BLaER1 (cell line): Measurements from ENCODE around the gene DUSP28.
A peak's percentile ranks its signal among the peaks of the same experiment; 100 is the strongest.
"Not testable (repeated sequence)": the region's sequence is repeated elsewhere in the genome, so short reads cannot be mapped to it uniquely, and the experiment has no call there.

Experiments used
- H3K27ac ChIP-seq: shearing (Covaris generic); formaldehyde crosslinking; 2 replicates; pipeline ENCODE4 v1.8.1; 2022
- H3K27me3 ChIP-seq: shearing (Covaris generic); formaldehyde crosslinking; 2 replicates; pipeline ENCODE4 v1.8.1; 2022
- H3K36me3 ChIP-seq: shearing (Covaris generic); formaldehyde crosslinking; 2 replicates; pipeline ENCODE4 v1.8.1; 2022
- H3K4me1 ChIP-seq: shearing (Covaris generic); formaldehyde crosslinking; 2 replicates; pipeline ENCODE4 v1.8.1; 2022
- H3K4me2 ChIP-seq: shearing (Covaris generic); formaldehyde crosslinking; 2 replicates; pipeline ENCODE4 v1.8.1; 2022
- H3K4me3 ChIP-seq: shearing (Covaris generic); formaldehyde crosslinking; 2 replicates; pipeline ENCODE4 v1.8.1; 2022
- H3K9ac ChIP-seq: shearing (Covaris generic); formaldehyde crosslinking; 2 replicates; pipeline ENCODE4 v1.8.1; 2022
- H3K9me3 ChIP-seq: shearing (Covaris generic); formaldehyde crosslinking; 2 replicates; pipeline ENCODE4 v1.8.1; 2022
- H4K20me1 ChIP-seq: shearing (Covaris generic); formaldehyde crosslinking; 2 replicates; pipeline ENCODE4 v1.8.1; 2022
- Cebpa-rat ChIP-seq: shearing (Covaris generic); IDR thresholded peaks from 2 replicates; pipeline ENCODE4 v1.8.1; 2022

DUSP28 gene

DNA sequence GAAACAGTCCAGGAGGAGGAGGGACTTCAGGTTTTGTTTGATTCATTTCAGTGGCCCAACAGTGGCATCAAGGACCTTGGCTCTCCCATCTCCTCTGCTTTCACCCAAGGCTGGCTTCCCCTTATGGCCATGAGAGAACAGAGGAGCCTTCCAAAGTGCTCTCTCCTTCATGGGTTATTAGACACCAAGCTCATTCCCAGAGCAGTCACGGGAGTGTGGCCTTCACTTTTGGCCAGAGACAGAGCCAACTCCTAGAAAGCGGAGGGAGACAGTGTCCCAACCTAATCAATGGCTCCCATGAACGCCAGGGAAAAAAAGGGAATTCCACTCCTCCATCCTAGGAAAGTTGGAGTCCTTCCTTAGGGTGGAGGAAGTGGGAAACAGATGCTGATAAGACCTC is 871 bp upstream of the DUSP28 start:
- Histone ChIP-seq H4K20me1 (peaks cover 44% of the 10 kb centered on the region; the same call in 1 of the 2 replicates), H3K27me3 (no peaks in the 10 kb centered on the region), H3K4me2 (peak overlapping the region; percentile 92), H3K27ac (peak overlapping the region; percentile 99), H3K9me3 (no peaks in the 10 kb centered on the region), H3K9ac (peak overlapping the region; percentile 99), H3K4me3 (peak overlapping the region; percentile 87), H3K4me1 (peaks cover 78% of the 10 kb centered on the region), H3K36me3 (peaks cover 64% of the 10 kb centered on the region)
- TF ChIP-seq Cebpa-rat = no peak

DNA sequence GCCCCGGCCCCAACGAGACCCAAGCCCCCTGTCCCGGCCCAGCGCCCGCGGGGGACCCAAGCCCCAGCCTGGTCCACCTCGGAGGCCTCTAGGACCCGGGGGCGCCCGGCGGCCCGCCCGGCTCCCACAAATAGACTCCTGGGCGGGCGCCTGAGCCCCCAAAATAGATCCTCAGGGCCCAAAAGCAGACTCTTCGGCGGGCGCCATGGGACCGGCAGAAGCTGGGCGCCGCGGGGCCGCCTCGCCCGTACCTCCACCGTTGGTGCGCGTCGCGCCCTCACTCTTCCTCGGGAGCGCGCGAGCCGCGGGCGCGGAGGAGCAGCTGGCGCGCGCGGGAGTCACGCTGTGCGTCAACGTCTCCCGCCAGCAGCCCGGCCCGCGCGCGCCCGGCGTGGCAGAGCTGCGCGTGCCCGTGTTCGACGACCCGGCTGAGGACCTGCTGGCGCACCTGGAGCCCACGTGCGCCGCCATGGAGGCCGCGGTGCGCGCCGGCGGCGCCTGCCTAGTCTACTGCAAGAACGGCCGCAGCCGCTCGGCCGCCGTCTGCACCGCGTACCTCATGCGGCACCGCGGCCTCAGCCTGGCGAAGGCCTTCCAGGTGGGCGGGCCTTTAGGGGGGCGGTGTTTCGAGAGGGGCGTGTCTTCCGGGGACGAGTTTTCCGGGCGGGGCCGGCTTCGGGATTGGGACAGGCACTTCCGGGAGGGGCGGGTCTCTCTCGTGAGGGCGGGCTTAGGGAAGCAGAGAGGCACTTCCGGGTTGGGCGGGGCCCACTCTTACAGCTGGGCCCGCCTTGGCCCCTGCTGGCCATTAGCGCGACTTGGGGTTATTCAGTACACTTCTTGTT is 545 bp downstream of the DUSP28 start:
- Histone ChIP-seq H3K4me2 (peak overlapping the region; percentile 99), H3K4me1 (peaks cover 78% of the 10 kb centered on the region), H3K27me3 (no peaks in the 10 kb centered on the region), H4K20me1 (peaks cover 34% of the 10 kb centered on the region; the same call in 1 of the 2 replicates), H3K27ac (peak overlapping the region; percentile 99), H3K9me3 (no peaks in the 10 kb centered on the region), H3K4me3 (peak overlapping the region; percentile 87), H3K9ac (peak overlapping the region; percentile 99), H3K36me3 (peaks cover 50% of the 10 kb centered on the region)
- TF ChIP-seq Cebpa-rat = no peak

DNA sequence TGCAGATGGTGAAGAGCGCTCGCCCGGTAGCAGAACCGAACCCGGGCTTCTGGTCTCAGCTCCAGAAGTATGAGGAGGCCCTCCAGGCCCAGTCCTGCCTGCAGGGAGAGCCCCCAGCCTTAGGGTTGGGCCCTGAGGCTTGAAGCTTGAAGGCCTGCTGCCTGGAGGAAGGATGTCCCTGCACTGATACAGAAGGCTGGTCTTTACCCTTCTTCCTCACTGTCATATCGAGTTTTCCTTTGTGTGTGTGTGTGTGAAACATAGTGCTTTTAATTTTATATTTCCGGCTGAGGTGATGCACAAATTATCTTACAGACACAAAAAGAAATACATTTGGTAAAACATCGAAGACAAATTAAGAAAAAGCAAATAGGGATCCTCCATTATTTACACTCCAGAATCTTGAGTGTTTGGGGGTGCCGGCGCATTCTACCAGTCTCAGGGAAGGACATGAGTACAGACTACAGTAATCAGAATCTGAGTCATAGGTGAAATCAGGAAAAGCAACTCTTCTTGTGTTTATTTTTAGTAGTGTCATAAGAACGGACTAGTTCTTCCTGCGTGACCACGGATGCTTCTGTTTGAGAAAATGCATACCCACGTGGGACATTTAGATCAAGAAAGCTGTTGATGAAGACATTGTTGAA is 1.3 kb downstream of the DUSP28 start:
- Histone ChIP-seq H3K27ac (peak overlapping the region; percentile 99), H3K4me1 (peaks cover 76% of the 10 kb centered on the region)

GRCh38 chr2:240563231-240563630 is 3.1 kb downstream of the DUSP28 start:
- H3K4me1 ChIP-seq = peaks cover 78% of the 10 kb centered on the region

More for the DNA sequence above, 1.3 kb downstream of the DUSP28 start:
- Histone ChIP-seq H3K36me3 (peaks cover 43% of the 10 kb centered on the region), H4K20me1 (peaks cover 27% of the 10 kb centered on the region; the same call in 1 of the 2 replicates), H3K4me2 (peak overlapping the region; percentile 99), H3K27me3 (no peaks in the 10 kb centered on the region), H3K9me3 (no peaks in the 10 kb centered on the region), H3K4me3 (peak overlapping the region; percentile 87), H3K9ac (peak overlapping the region; percentile 99)
- no peak for TF ChIP-seq Cebpa-rat

DNA sequence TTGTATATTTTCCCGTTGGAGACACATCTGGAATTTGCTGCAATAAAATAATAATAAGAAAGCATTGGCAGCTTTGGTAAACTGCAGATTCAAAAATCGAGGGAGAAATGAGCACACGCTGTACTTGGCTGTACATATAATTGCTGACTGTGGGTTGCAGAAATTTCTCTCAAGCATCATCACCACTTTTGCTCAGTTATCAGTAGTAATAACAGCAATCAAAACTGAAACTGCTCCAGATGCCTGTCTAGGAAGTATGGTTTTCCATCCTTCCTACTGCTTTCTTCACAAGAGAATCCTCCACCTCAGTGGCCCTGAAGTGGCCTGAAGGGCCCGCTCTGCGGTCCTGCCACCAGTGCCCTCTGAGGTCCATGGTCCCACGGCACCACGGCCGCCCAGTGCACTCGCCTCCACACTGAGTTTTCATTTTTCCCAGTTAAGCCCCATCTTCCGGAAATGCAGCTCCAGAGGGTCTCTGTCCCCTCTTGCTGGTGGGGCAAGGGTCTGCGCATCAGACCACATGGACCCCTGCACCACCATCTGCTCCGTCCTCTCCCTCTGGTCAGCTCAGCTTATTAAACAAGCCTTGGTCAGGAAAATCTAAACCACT is 3.9 kb downstream of the DUSP28 start:
- Histone ChIP-seq H3K9me3 (no peaks in the 10 kb centered on the region), H3K9ac (peak overlapping the region; percentile 84; the same call in 1 of the 2 replicates), H3K4me2 (peak overlapping the region; percentile 99), H3K27me3 (no peaks in the 10 kb centered on the region), H3K36me3 (peaks cover 18% of the 10 kb centered on the region), H3K4me3 (no peak overlapping the region; the same call in 1 of the 2 replicates), H3K27ac (peak overlapping the region; percentile 94), H3K4me1 (peaks cover 69% of the 10 kb centered on the region), H4K20me1 (peaks cover 7% of the 10 kb centered on the region)
- no peak for TF ChIP-seq Cebpa-rat

More at GRCh38 chr2:240563231-240563630, 3.1 kb downstream of the DUSP28 start:
- not testable (repeated sequence) for H3K27me3 ChIP-seq, H3K9me3 ChIP-seq, H3K9ac ChIP-seq
- peak overlapping the region; percentile 87; the same call in 1 of the 2 replicates for H3K4me3 ChIP-seq
- H3K4me2 ChIP-seq = peak overlapping the region; percentile 99
- 0 out of 2 replicates have a peak overlapping the region, but pooled peaks have one; percentile 99 for H3K27ac ChIP-seq
- peaks cover 12% of the 10 kb centered on the region; the same call in 1 of the 2 replicates for H4K20me1 ChIP-seq
- peaks cover 26% of the 10 kb centered on the region for H3K36me3 ChIP-seq

DNA sequence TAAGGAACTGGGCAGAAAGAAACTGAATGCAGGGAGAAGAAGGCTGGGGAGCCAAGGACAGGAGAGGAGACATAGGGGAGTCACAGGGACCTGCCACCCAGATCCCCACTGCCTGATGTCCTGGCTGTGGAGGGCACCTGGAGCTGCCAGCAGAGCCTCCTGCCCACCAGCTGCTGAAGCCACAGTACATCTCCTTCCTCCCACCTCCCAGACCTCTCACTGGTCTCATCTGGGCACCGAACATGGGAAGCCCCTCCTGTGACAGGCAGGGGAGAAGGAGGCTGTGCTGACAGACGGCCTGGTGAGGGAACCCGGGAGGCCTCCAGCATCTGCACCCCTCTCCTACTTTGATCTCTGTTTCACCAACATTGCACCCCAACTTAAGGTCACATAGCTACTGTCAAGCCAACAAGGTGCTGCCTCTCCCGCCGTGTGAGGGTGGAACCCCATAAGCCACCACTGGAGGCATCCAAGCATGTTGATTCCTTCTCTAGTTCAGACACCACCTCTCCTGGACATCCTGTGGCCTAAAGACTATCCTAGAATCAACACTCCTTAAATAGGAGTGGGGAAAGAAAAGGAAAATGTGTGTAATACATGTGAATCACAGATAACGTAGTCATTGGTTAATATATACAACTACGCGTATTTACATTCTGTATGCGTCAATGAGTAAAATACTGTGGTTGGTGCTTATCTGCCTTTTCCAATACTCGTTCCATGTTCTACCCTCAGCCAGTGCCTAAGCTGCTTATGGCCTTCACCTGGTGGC is 4.6 kb downstream of the DUSP28 start:
- H3K4me3 ChIP-seq = peak overlapping the region; percentile 65
- no peaks in the 10 kb centered on the region for H3K27me3 ChIP-seq
- peaks cover 13% of the 10 kb centered on the region; the same call in 1 of the 2 replicates for H3K36me3 ChIP-seq
- H3K4me1 ChIP-seq = peaks cover 69% of the 10 kb centered on the region
- H4K20me1 ChIP-seq = peaks cover 8% of the 10 kb centered on the region
- peak overlapping the region; percentile 84 for H3K9ac ChIP-seq
- H3K27ac ChIP-seq = peak overlapping the region; percentile 94
- peak overlapping the region; percentile 99 for H3K4me2 ChIP-seq
- H3K9me3 ChIP-seq = no peaks in the 10 kb centered on the region
- TF ChIP-seq Cebpa-rat = no peak

DNA sequence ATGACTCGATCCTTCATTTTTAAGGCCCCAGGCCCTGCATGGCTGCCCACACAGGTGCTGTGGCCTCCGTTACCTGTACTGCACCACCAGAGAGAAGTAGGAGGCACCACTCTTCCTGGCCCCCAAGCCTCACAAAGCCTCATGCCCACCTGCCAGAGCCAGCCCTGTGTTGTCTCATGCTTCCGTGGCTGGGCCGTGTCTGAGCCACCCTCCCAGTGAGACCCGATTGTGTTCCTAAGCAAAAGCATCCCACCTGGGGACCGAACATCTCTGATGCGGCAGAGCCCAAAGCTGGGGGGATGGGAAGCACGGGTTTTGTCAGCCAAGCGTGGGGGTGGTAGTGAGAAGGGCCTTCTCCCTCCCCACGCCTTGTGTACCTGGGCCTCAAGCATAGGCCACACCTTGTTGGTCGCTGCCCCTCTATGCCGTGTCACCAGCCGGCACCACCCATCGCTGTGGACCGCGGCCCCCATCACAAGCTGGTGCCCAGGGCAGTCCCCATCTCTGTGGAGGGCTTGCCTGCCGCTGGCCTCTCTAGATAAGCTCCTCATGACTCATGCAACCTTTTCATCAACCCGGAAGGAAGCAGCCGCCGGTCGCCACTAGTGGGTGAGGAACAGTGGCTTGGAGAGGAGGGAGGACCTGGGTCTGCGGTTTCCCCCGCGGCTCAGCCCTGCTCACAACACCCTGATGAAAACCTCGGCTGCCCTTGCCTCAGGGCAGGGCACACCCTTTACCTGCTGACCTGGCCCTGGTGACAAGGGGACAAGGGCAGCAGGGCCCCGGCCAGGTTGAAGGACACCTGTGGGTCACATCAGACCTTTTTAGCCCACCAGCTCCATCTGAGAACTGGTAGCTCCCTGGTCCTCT is 5.4 kb downstream of the DUSP28 start:
- Histone ChIP-seq H3K4me2 (peak overlapping the region; percentile 99), H3K9ac (peak overlapping the region; percentile 84), H3K4me1 (peaks cover 75% of the 10 kb centered on the region), H3K36me3 (peaks cover 19% of the 10 kb centered on the region; the same call in 1 of the 2 replicates), H3K27me3 (no peaks in the 10 kb centered on the region), H3K27ac (peak overlapping the region; percentile 94), H3K9me3 (no peaks in the 10 kb centered on the region), H4K20me1 (peaks cover 17% of the 10 kb centered on the region), H3K4me3 (peak overlapping the region; percentile 65)
- TF ChIP-seq Cebpa-rat = no peak
